Dermis blood vessel endothelial cell (primary cell): ENCODE results near the gene GPNMB. TPM values are rescaled to one million over a fixed set of nuclear protein-coding genes. Genes with fewer than 3 reads are reported as not detected.
A peak's percentile ranks its signal among the peaks of the same experiment; 100 is the strongest.
"Not testable (repeated sequence)": the region's sequence is repeated elsewhere in the genome, so short reads cannot be mapped to it uniquely, and the experiment has no call there.

Source experiments
- DNase-seq: peaks from one replicate; pipeline ENCODE4 v3.0.0; 2010
- total RNA-seq: library from RNA; depleted of rRNA; stranded (reverse); fragments of >200 nt; gene quantifications from 2 replicates; pipeline ENCODE4 v1.2.3, GENCODE V29; 2014

Gene GPNMB
- total RNA-seq, 1 donor from 2014 or later, result 0.68 TPM

DNA sequence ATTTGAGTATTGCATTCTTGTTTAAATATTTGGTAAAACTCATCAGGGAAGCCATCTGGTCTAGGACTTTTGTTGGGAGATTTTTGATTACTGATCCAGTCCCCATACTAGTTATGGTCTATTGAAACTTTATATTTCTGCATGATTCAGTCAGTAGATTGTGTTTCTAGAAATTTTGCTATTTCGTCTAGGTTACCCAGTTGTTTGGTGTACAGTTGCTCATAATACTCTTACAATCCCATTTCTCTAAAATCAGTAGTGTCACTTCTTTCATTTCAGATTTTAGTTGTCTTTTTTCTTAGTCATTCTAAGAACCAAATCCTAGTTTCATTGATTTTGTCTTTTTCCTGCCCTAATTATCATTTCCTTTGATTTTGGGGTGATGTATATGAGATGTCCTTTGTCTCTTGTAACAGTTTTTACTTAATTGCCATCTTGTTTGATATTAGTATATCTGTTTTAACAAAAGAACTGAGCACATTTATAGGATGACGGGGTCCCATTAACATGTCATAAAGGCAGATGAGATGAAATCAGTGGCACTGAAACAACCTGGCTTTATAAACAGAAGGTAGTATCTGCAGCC lies 60.5 kb downstream of the GPNMB start:
- DNase-seq, result no peak

DNA sequence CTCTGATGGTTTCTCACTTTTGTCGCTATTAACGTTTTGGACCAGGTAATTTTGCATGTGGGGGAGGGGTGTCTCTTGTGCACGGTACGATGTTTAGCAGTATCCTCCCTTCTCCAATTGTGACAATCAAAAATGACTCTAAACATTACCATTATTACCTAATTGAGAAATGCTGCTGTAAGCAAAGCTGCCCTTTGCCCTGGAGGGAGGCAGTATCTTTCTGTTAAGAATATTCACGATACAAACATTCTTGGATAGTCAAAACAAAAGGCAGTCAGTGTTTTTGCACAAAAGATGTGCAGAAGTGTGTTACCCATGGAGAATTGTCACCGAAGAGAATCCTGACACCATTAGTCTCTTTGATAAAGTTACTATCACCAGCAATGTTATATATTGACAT lies 62.2 kb downstream of the GPNMB start:
- DNase-seq, result no peak

DNA sequence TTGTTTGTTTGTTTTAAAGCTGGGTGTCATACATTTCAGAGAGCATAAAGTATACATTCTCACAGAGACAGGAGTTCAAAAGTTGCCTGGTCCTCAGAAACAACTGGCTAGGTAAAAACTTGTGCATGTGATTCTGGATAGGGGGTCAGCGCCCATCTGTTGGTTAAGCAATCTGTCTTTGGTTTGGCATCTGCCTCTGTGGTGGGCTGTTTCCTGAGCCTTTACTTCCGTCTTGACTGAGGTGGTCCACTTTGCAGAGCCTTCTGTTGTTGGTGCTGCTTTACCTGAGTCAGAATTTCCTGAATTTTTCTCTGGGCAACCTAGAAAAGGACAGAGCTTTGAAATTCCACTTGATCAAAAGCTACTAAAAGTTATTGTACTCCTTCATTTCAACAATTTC lies 65.6 kb downstream of the GPNMB start:
- not testable (repeated sequence) for DNase-seq

DNA sequence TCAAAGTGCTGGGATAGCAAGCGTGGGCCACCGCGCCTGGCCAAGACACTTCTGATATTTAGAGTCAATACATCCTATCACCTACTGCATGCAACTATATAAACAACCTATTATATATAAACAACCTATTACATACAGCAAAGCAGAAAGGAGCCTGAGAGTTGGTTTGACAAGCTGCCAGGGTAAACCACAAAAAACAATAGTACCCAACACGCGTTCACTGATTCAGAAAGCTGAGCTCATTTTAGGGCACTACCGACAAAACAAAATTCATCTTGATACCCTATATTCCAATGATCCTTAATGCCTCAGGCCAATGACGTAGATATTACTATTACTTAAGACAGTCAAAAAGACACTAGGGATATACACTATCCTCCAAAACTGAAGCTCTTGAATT lies 68.8 kb downstream of the GPNMB start:
- peak; percentile 37 for DNase-seq

Other genes with a start within 250 kb of the GPNMB start
- 44.4 and 53.9 TPM in 2 replicates for gene HYCC1, start 232.6 kb upstream of the GPNMB start, total RNA-seq
- 24.5 and 33.5 TPM in 2 replicates for gene KLHL7, start 141.0 kb upstream of the GPNMB start, total RNA-seq
- gene NUP42, start 64.7 kb upstream of the GPNMB start, total RNA-seq, result 26.2 and 31.5 TPM in 2 replicates
- gene MALSU1, start 52.6 kb downstream of the GPNMB start, total RNA-seq, result 57.7 and 72.7 TPM in 2 replicates
- 13.4 and 41.5 TPM in 2 replicates for gene IGF2BP3, start 223.7 kb downstream of the GPNMB start, total RNA-seq